HG03139 (cell line): ENCODE results near the gene SSC5D.
"Not testable (repeated sequence)": the region's sequence is repeated elsewhere in the genome, so short reads cannot be mapped to it uniquely, and the experiment has no call there.

Source experiments
- ATAC-seq: cut with Tn5 transposase; IDR thresholded peaks from one replicate; pipeline ENCODE4 v1.9.1; 2021; ENCODE audit not compliant: unreplicated experiment

SSC5D gene

GRCh38 chr19:55486043-55486970 lies 1.9 kb upstream of the SSC5D start:
- no peak for ATAC-seq

GRCh38 chr19:55486971-55487923 lies 989 bp upstream of the SSC5D start:
- ATAC-seq = no peak

GRCh38 chr19:55488986-55489710 lies 912 bp downstream of the SSC5D start:
- no peak for ATAC-seq

GRCh38 chr19:55489711-55490477 lies 1.7 kb downstream of the SSC5D start:
- ATAC-seq = no peak

GRCh38 chr19:55490478-55491432 lies 2.5 kb downstream of the SSC5D start:
- no peak for ATAC-seq

- ATAC-seq = no peak
Measured at GRCh38 chr19:55491546-55492360, 3.5 kb downstream of the SSC5D start.

GRCh38 chr19:55492362-55492944 lies 4.2 kb downstream of the SSC5D start:
- ATAC-seq = no peak

GRCh38 chr19:55493052-55493644 lies 4.9 kb downstream of the SSC5D start:
- no peak for ATAC-seq

- ATAC-seq = no peak
Measured at GRCh38 chr19:55493645-55494171, 5.5 kb downstream of the SSC5D start.

- no peak for ATAC-seq
Measured at GRCh38 chr19:55494172-55494761, 6.0 kb downstream of the SSC5D start.

GRCh38 chr19:55495646-55496349 lies 7.6 kb downstream of the SSC5D start:
- no peak for ATAC-seq

GRCh38 chr19:55496820-55497219 lies 8.6 kb downstream of the SSC5D start:
- ATAC-seq = not testable (repeated sequence)

GRCh38 chr19:55497763-55498162 lies 9.5 kb downstream of the SSC5D start:
- no peak for ATAC-seq

GRCh38 chr19:55498246-55498840 lies 10.1 kb downstream of the SSC5D start:
- ATAC-seq = no peak

- ATAC-seq = no peak
Measured at GRCh38 chr19:55500368-55500952, 12.2 kb downstream of the SSC5D start.
